ENCODE measurements around the gene SERPINB10.
A peak's percentile ranks its signal among the peaks of the same experiment; 100 is the strongest.

SERPINB10 gene

DNA sequence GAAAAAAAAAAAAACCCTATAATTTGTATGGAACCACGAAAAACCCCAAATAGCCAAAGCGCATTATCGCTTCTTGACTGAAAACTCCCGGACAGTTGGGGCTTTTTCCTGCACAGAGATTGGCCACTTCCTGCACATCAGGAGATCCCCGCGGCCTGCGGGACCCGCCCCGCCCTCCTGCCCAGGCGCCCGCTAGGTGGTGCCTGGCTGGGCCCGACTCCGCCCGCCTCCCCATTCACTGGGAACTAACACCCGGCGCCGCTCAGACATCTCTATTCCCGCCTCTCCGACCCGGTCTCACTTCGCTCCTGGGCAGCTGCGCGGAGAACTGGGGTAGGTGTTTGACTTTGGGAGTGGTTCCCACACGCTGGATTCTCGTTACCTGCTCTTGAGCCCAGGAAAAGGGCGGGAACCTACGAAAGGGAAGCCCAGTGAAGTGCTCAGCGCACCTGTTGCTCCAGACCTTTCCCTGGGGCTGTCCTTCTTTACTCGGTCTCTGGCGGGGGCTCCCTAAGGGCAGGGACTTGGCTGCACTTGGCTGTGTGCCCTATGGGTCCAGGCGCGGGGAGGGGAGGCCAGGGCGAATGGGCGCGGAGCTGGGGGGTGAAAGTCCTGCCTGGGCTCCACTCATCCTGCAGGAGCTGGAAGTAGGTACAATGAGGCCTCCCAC, 41.4 kb downstream of the SERPINB10 start, which contains the start of gene HMSD:
HMSD (plus strand) TSS at position 234 of the 670 bp plus-strand sequence. CDS start 4,155 bp downstream, outside the sequence.
- peak; percentile 65 for DNase-seq

- peak; percentile 44 for DNase-seq
Measured at GRCh38 chr18:63951302-63951705, 43.5 kb downstream of the SERPINB10 start.

DNA sequence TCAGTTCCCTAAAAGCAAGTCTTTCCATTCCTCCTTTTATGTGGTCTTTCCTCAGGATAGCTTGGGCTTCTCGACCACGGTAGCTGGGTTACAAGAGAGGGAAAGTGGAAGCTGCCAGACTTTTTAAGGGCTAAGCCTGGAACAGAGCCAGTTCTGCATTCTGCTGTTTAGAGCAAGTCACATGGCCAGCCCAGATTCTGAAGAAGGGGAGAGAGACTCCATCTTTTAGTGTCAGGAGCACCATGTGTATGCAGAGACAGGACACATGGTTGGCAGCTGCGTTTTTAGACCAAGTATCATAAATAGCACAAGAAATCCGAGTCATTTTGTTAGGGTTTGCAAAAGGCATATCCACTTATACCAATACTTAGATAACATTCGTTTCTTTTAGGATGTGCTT, 46.1 kb downstream of the SERPINB10 start:
- DNase-seq, result no peak

- DNase-seq, result no peak
Measured at GRCh38 chr18:63956755-63957154, 49.0 kb downstream of the SERPINB10 start.

GRCh38 chr18:63960891-63961290, 53.1 kb downstream of the SERPINB10 start:
- DNase-seq, result no peak

- no peak for DNase-seq
Measured at GRCh38 chr18:63961435-63961980, 53.8 kb downstream of the SERPINB10 start.

GRCh38 chr18:63962137-63962536, 54.4 kb downstream of the SERPINB10 start:
- DNase-seq, result no peak

GRCh38 chr18:63963615-63964256, 56.0 kb downstream of the SERPINB10 start:
- DNase-seq, result peak; percentile 21

- no peak for DNase-seq
Measured at GRCh38 chr18:63964908-63965307, 57.1 kb downstream of the SERPINB10 start.

GRCh38 chr18:63965716-63966330, 58.1 kb downstream of the SERPINB10 start:
- DNase-seq, result no peak

DNA sequence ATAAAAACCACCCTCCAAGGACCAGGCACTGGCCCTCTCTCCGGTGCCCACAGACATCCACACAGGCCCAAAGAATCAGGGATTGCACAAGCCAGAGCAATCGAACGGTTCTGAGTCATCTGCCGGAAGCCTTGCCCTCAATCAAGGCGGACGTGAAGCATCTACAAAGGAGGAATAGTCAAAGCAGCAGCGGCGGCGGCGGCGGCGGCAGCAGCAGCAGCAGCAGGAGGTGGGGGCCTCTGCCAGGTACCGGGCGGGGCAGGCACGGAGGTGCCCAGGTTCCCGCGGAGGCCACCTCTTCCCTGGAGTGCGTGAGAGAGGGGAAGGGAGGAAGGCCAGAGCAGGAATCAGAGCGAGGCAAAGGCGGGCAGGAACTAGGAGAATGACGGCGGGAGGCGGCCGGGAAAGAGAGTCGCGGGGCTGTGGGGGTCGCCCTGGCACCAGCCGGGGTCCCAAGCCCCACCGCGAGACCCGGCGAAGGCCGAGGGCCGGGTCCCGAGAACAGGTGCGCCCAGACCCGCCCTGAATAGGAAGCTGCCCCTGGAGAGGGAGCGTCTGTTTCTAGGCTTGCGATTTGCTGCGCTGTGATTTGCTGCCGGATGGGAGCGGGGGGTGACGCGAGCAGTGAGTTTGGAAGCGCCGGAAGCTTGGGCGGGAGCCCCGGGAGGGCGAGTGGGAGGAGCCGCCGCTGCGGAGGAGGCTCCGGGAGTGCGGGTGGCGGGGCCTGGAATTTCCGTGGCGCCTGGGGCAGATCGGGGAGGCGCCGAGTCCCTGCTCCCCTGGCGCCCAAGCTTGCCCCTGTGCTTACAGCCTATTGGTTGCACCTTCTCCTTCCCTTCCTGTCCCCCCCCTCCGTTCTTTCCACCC, 62.4 kb downstream of the SERPINB10 start, which contains the start of gene SERPINB8:
SERPINB8 (plus strand) TSS at position 140 of the 867 bp plus-strand sequence. CDS start 8,228 bp downstream, outside the sequence.
- peak; percentile 83 for DNase-seq

GRCh38 chr18:63970809-63971205, 63.0 kb downstream of the SERPINB10 start:
- no peak for DNase-seq

DNA sequence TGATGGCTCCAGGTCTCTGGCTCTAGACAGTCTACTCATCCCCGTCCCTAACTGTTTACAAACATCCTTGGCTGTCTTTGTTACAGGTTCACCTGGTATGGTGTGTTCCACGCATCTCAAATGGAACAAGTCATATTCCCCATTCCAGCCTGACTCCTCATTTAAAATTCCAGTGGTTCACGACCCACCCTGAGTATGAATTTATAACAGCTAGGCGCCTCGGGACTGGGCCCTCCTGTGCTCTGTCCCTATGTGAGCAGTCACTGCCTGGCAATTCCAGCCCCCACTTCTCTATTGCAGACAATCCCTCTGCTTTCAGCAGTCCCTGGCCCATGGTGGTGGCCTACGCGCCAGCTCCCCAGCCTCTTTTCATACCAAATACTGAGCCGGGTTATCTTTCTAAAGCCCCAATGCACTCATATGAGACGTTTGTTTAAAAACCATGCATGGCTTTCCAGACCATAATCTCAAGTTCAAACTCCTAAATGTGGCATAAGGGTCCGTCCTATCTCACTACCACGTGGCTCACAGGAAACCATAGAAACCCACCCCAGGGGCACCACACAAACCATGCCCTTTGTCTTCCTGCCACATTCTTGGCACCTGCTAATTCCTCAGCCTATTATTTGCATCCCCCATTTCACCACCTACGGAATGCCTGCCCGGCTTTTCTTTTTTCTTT, 63.7 kb downstream of the SERPINB10 start:
- no peak for DNase-seq

DNA sequence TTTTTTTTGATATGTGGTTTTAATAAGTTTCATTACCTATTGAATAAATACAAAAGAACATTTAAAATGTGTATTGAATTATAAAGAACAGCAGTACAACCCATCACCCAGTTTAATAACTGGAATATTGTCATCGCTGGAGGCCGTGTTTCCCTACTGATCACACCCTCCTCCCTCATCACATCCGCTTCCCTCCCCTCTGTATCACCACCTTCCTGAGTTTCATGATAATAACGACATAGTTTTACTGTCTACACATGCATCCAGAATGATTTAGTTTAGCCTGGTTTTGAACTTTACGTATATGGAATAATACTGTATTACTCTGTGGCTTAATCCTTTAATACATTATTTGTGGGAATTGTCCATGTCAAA, 64.2 kb downstream of the SERPINB10 start:
- no peak for DNase-seq

DNA sequence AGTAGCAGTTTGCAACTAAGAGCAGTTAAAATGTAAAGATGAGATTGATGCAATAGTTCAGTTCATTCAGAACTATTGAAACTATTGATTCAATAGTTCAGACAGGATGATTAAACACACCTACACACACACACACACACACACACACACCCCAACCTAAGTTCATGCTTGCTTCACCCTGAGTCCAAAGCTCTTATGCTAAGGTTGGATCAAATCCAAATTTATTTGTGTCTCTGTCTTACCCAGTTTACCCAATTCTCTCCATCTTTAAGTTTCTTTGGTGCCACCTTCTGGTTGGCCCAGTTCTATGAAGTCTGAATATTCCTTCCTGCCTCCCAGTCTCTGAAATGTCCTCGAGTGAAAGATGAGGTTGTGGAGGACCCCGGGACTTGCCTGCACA, 67.2 kb downstream of the SERPINB10 start:
- no peak for DNase-seq

DNA sequence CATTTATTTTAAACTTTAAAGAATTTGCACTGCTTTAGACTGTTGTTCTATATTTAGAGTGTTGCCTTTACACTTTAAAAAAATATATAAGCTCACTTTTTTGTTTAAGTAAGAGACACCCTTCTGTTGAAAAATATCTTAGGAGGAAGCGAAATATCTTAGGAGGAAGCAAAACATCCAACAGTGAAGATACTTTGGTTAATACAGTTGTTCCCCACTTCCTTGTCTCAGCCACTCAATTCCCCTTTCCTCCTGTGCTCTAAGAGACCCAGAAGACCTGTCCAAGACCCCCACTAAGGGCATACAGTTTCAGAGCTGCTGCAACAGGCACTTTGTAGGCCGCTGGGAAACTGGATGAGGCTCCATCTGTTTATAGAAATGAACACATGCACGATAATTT, 67.9 kb downstream of the SERPINB10 start:
- no peak for DNase-seq

GRCh38 chr18:63977040-63977439, 69.3 kb downstream of the SERPINB10 start:
- DNase-seq, result no peak

- DNase-seq, result no peak
Measured at GRCh38 chr18:63979409-63979920, 71.7 kb downstream of the SERPINB10 start.

DNA sequence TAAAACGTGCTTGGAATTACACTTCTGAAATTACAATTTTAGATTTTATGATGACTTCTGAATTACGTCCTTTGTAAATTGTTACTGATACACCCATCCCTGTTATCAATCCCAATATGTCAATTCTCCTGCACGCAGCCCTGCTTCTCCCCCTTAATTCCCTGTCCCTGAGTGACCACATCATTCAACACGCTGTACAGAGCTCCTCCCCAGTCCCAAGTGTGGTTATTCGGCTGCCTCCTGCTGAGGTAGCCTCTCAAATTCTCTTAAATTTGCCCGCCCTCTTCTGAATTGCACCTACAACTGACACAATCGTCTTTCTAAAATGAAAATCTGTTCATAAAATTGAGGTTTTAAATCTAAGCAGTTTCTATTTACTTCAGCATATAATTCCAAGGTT, 72.3 kb downstream of the SERPINB10 start:
- no peak for DNase-seq

GRCh38 chr18:63980896-63981460, 73.2 kb downstream of the SERPINB10 start:
- no peak for DNase-seq

GRCh38 chr18:63981719-63982118, 74.0 kb downstream of the SERPINB10 start:
- DNase-seq, result no peak

GRCh38 chr18:63982361-63982760, 74.6 kb downstream of the SERPINB10 start:
- DNase-seq, result no peak
